ENCODE measurements around the gene NUP62. TPM values are rescaled to one million over a fixed set of nuclear protein-coding genes. Genes with fewer than 3 reads are reported as not detected.

Gene NUP62
- total and polyA plus RNA-seq, 2 of the 8 experiments (the other 6 are each of a cell fraction or from before 2014, with no cell fraction given) = 50.0 to 107 TPM

GRCh38 chr19:49924004-49924880 lies 5.1 kb downstream of the NUP62 start:
- Histone ChIP-seq H4K8ac (ENCODE audit: extremely low read depth, insufficient read depth, low read length) (peak overlapping the region; percentile 69), H3K4me1 (replicated peaks in 1 of 4; ENCODE audit: control insufficient read depth in 3 of 4, insufficient read depth in 4 of 4, low read length in 3 of 4) (peaks cover 0 to 19% (median 4%) of the 10 kb centered on the region in 4 experiments; a peak in 5 of 7 replicates), H2BK12ac (ENCODE audit: low read depth, low read length) (peak overlapping the region; percentile 35; the same call in 1 of the 2 replicates), H2BK15ac (ENCODE audit: low read length) (no peak overlapping the region), H2AK5ac (ENCODE audit: low read depth, low read length) (peak overlapping the region; percentile 77; the same call in 1 of the 2 replicates), H3K23me2 (ENCODE audit: low read depth, low read length) (peaks cover 6% of the 10 kb centered on the region), H3K23ac (ENCODE audit: insufficient read length) (no peak overlapping the region), H2AFZ (ENCODE audit: low read length) (no peak overlapping the region), H2BK120ac (replicated peaks; ENCODE audit: low read depth, low read length) (no peak overlapping the region), H3K18ac (ENCODE audit: extremely low read depth, low read length) (no peak overlapping the region), H4K91ac (replicated peaks; ENCODE audit: insufficient read length, low read length) (no peak overlapping the region), H3K9me3 (ENCODE audit: insufficient read depth in 2 of 2, low read depth in 1 of 2, low read length in 1 of 2) (no peaks in the 10 kb centered on the region), H4K5ac (ENCODE audit: insufficient read length, low read depth, low read length) (no peak overlapping the region), H3K79me2 (ENCODE audit: control insufficient read depth in 1 of 2, insufficient read depth in 2 of 2, low read length in 2 of 2) (peaks cover 24 to 96% of the 10 kb centered on the region in 2 experiments), H2BK20ac (ENCODE audit: low read length) (no peak overlapping the region), H4K20me1 (replicated peaks in 1 of 2; ENCODE audit: control insufficient read depth in 1 of 2, insufficient read depth in 2 of 2, low read length in 2 of 2) (peaks cover 41 to 50% of the 10 kb centered on the region in 2 experiments), H3K4ac (replicated peaks; ENCODE audit: insufficient read length, low read depth, low read length) (no peak overlapping the region), H3K9ac (replicated peaks in 1 of 4; ENCODE audit: extremely low read depth in 1 of 4, low read depth in 3 of 4, low read length in 3 of 4) (peak overlapping the region in 1 of 4 experiments; percentile 13; a peak in 1 of 7 replicates), H3K4me2 (ENCODE audit: insufficient read depth in 1 of 2, low read depth in 2 of 2, low read length in 2 of 2) (no peak overlapping the region; a peak in 1 of 4 replicates), H3K79me1 (ENCODE audit: low read depth, low read length) (peaks cover 22% of the 10 kb centered on the region), H3K4me3 (ENCODE audit: extremely low read depth in 1 of 4, insufficient read depth in 2 of 4, low read depth in 3 of 4, low read length in 4 of 4) (no peak overlapping the region), H2BK5ac (ENCODE audit: low read depth, low read length) (peak overlapping the region; percentile 87; the same call in 1 of the 2 replicates), H3K27ac (ENCODE audit: low read depth, low read length) (no peak overlapping the region), H3K36me3 (ENCODE audit: control insufficient read depth in 2 of 4, insufficient read depth in 4 of 4, low read length in 3 of 4) (peaks cover 19 to 48% (median 34%) of the 10 kb centered on the region in 4 experiments), H3K56ac (replicated peaks; ENCODE audit: insufficient read length, low read depth, low read length) (no peak overlapping the region), H3K14ac (ENCODE audit: insufficient read length) (no peak overlapping the region), H3K27me3 (replicated peaks in 1 of 4; ENCODE audit: control insufficient read depth in 3 of 4, extremely low read depth in 1 of 4, insufficient read depth in 3 of 4, low read length in 3 of 4) (no peaks in the 10 kb centered on the region)
- no peak for FAIRE-seq
- TF ChIP-seq BRCA1 (IDR thresholded peaks at IDR 0.05; ENCODE audit: low read depth, low read length) (no peak), POLR2A (IDR thresholded peaks at IDR 0.05; ENCODE audit: control extremely low read depth in 1 of 2, low read depth in 2 of 2, low read length in 2 of 2) (peak in 1 of 2 experiments; percentile 32; a peak in 1 of 3 replicates), BCL11A (IDR thresholded peaks at IDR 0.05; ENCODE audit: low read depth in 2 of 2, low read length in 2 of 2) (no peak), CEBPB (IDR thresholded peaks at IDR 0.05; ENCODE audit: low read depth, low read length) (peak; percentile 75), HDAC2 (IDR thresholded peaks at IDR 0.05; ENCODE audit: borderline replicate concordance in 1 of 2, low read depth in 2 of 2, low read length in 2 of 2) (no peak), TBP (IDR thresholded peaks at IDR 0.05; ENCODE audit: low read depth, low read length) (peak; percentile 72; the same call in 1 of the 2 replicates)
- ChIA-PET POLR2A (ENCODE audit: partially characterized antibody) (interaction anchor here (0.6 to 15.1 kb wide), 10 partner anchors 10 to 913 kb away, joined by 3 to 373 read pairs (median 4); partner anchors contain the start of genes AKT1S1 and IL4I1), CTCF (ENCODE audit: partially characterized antibody) (interaction anchor here (0.9 kb wide), 1 partner anchor 14 kb away, joined by 3 read pairs; no protein-coding TSS in a partner anchor)
- 87% methylated on average over 22 of the region's 25 CpGs; no CpG with 5 or more reads in 1 of the 2 experiments for WGBS, 2 experiments (ENCODE audit: extremely low coverage in 1 of 2, insufficient coverage in 1 of 2, insufficient read length in 1 of 2, insufficient replicate concordance in 2 of 2, low coverage in 1 of 2, low lambda C conversion rate in 2 of 2, missing lambda C conversion rate in 1 of 2)
- DNase-seq (ENCODE audit: low read depth in 1 of 2, low spot score in 2 of 2) = no peak

Data from H1 (cell line).